Naive thymus-derived CD4-positive, alpha-beta T cell (primary cell): ENCODE measurements around the gene TP73. TPM values are rescaled to one million over a fixed set of nuclear protein-coding genes. Genes with fewer than 3 reads are reported as not detected.
"Not testable (repeated sequence)": the region's sequence is repeated elsewhere in the genome, so short reads cannot be mapped to it uniquely, and the experiment has no call there.

Experiments used
- ATAC-seq: fragments of 150-1000 bp; cut with Tn5 transposase; 2 replicates; pipeline ENCODE4 v1.10.0; 2021; ENCODE audit warnings: mild to moderate bottlenecking, moderate library complexity
- CTCF ChIA-PET: fragments of 350-600 bp; sonication (Branson Sonifier 250); formaldehyde crosslinking; loops from one replicate; lab custom pipeline; 2021; ENCODE audit warnings: antibody characterized with exemption; lab: Charles Lee
- POLR2A ChIA-PET: fragments of 350-600 bp; sonication (Branson Sonifier 250); formaldehyde crosslinking; loops from one replicate; lab custom pipeline; 2021; ENCODE audit warnings: antibody characterized with exemption, inconsistent platforms; lab: Charles Lee
- DNase-seq, 9 donors: peaks; one replicate each; pipeline versions ENCODE4 v3.0.0 to v3.0.0-alpha.2; 2020 to 2022; ENCODE audit warnings: mixed read lengths in 1 of 9
- H3K27ac ChIP-seq: one replicate; pipeline ENCODE4 v1.7.0; 2013; ENCODE audit warnings: mild to moderate bottlenecking, low read depth, low read length, moderate library complexity
- H3K27me3 ChIP-seq, 2 donors: one replicate each; pipeline ENCODE4 v1.7.0; 2013; ENCODE audit warnings: low read length in 2 of 2, mild to moderate bottlenecking in 2 of 2, moderate library complexity in 2 of 2; ENCODE audit not compliant: control insufficient read depth in 2 of 2, insufficient read depth in 2 of 2
- H3K36me3 ChIP-seq, 3 experiments: 1 replicate in 2 of 3; 2 replicates in 1 of 3; pipeline ENCODE4 v1.7.0; 2013; ENCODE audit warnings: low read length in 3 of 3, mild to moderate bottlenecking in 3 of 3, moderate library complexity in 1 of 3; ENCODE audit not compliant: insufficient read depth in 3 of 3, control insufficient read depth in 2 of 3
- H3K4me1 ChIP-seq, 2 donors: one replicate each; pipeline ENCODE4 v1.7.0; 2013; ENCODE audit warnings: low read length in 2 of 2, mild to moderate bottlenecking in 2 of 2, moderate library complexity in 1 of 2; ENCODE audit not compliant: control insufficient read depth in 2 of 2, insufficient read depth in 2 of 2
- H3K4me3 ChIP-seq: 2 replicates; pipeline ENCODE4 v1.7.0; 2013; ENCODE audit warnings: mild to moderate bottlenecking, low read length
- H3K9me3 ChIP-seq, 3 experiments: 1 replicate in 2 of 3; 2 replicates in 1 of 3; pipeline ENCODE4 v1.7.0; 2013; ENCODE audit warnings: low read length in 3 of 3; ENCODE audit not compliant: control insufficient read depth in 2 of 3
- H3K27ac Mint-ChIP-seq, 9 donors: one replicate each; pipeline ENCODE4 v1.8.0; 2020 to 2022; ENCODE audit warnings: mixed read lengths in 9 of 9, mild to moderate bottlenecking in 8 of 9, moderate library complexity in 5 of 9, inconsistent platforms in 2 of 9
- H3K27me3 Mint-ChIP-seq, 5 donors: one replicate each; pipeline ENCODE4 v1.8.0; 2021 to 2022; ENCODE audit warnings: mixed read lengths in 5 of 5, mild to moderate bottlenecking in 1 of 5
- H3K36me3 Mint-ChIP-seq, 5 donors: one replicate each; pipeline ENCODE4 v1.8.0; 2020 to 2022; ENCODE audit warnings: mixed read lengths in 5 of 5, mild to moderate bottlenecking in 3 of 5, inconsistent platforms in 1 of 5
- H3K4me1 Mint-ChIP-seq, 7 donors: one replicate each; pipeline ENCODE4 v1.8.0; 2020 to 2022; ENCODE audit warnings: mixed read lengths in 7 of 7, mild to moderate bottlenecking in 3 of 7, inconsistent platforms in 1 of 7
- H3K4me3 Mint-ChIP-seq, 10 donors: one replicate each; pipeline ENCODE4 v1.8.0; 2020 to 2022; ENCODE audit warnings: mild to moderate bottlenecking in 10 of 10, mixed read lengths in 10 of 10, moderate library complexity in 6 of 10, inconsistent platforms in 2 of 10
- H3K9me3 Mint-ChIP-seq, 11 donors: one replicate each; pipeline ENCODE4 v1.8.0; 2020 to 2022; ENCODE audit warnings: mixed read lengths in 11 of 11, mild to moderate bottlenecking in 4 of 11, inconsistent platforms in 1 of 11, moderate library complexity in 1 of 11
- intact Hi-C, 2 donors: fragments of 100-400 bp; cut with micrococcal nuclease; formaldehyde crosslinking; loops; one replicate each; pipeline ENCODE4 v1.15.1; 2023
- polyA plus RNA-seq, 2 donors: library from polyadenylated mRNA; unstranded; fragments of 300-500 nt; fragmentation: Illumina TruSeq; gene quantifications; one replicate each; pipeline ENCODE4 v1.2.3, GENCODE V29; 2021
- total RNA-seq, 6 experiments: library from RNA in 5 of 6; stranded (reverse) in 5 of 6; gene quantifications; 1 replicate in 5 of 6; 2 replicates in 1 of 6; pipeline ENCODE4 v1.2.3 and lab custom pipeline; 2021 to 2026

Gene TP73
- total and polyA plus RNA-seq, 7 experiments from 2014 or later = 0.03 to 2.4 (median 0.15) TPM; not detected in 2

DNA sequence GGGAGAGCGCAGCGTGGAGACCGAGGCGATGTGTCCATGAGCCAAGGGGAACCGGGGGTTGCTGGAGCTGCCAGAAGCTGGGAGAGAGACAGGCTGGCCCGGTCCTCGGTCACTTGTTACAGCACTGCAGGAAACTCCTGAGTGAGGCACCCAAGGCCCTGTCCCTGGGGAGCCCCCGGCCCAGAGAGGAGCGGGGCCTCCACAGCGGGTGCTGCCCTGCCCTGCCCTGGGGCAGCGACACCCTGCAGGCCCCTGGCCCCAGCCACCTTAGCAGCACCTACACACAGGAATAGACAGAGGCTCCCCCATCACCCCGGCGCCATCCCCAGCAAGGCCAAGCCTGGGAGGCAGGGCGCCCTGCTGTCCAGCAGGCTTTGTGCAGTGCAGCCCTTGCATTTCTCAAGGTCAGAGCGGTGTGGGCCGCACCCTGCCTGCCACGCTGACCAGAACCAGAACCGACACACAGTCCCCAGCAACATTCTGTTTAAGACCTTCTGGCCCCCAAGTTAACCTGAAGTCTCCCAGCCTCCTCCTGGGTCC is 34.4 kb upstream of the TP73 start:
- Histone ChIP-seq H3K9me3 (no peaks in the 10 kb centered on the region), H3K36me3 (no peaks in the 10 kb centered on the region), H3K27ac (no peak overlapping the region), H3K4me1 (peaks cover 0 to 4% of the 10 kb centered on the region in 2 donors), H3K4me3 (no peak overlapping the region), H3K27me3 (no peaks in the 10 kb centered on the region)
- intact Hi-C loops = no loop called here
- Mint-ChIP-seq H3K4me3 (no peak overlapping the region), H3K27ac (no peak overlapping the region), H3K27me3 (peaks cover 0 to 21% (median 6%) of the 10 kb centered on the region in 5 donors), H3K4me1 (peaks cover 8 to 34% (median 22%) of the 10 kb centered on the region in 7 donors), H3K36me3 (no peaks in the 10 kb centered on the region), H3K9me3 (no peaks in the 10 kb centered on the region)
- ChIA-PET CTCF (interaction anchor here (1.2 to 1.8 kb wide), 2 partner anchors 53 to 103 kb away, joined by 4 read pairs; no protein-coding TSS in a partner anchor), POLR2A (no interaction called here)
- no peak for DNase-seq
- no peak for ATAC-seq

- ATAC-seq = no peak
- H3K4me3 ChIP-seq = no peak overlapping the region
- Mint-ChIP-seq H3K4me1 (peaks cover 13 to 41% (median 28%) of the 10 kb centered on the region in 7 donors), H3K9me3 (no peaks in the 10 kb centered on the region), H3K27me3 (peaks cover 0 to 17% (median 6%) of the 10 kb centered on the region in 5 donors), H3K4me3 (no peak overlapping the region), H3K27ac (no peak overlapping the region), H3K36me3 (no peaks in the 10 kb centered on the region)
- no peaks in the 10 kb centered on the region for H3K36me3 ChIP-seq
- DNase-seq = no peak
- peaks cover 5 to 9% of the 10 kb centered on the region in 2 donors for H3K4me1 ChIP-seq
- no peaks in the 10 kb centered on the region for H3K9me3 ChIP-seq
- no peak overlapping the region for H3K27ac ChIP-seq
- no peaks in the 10 kb centered on the region for H3K27me3 ChIP-seq
- CTCF ChIA-PET = interaction anchor here (0.6 to 5.3 kb wide), 18 partner anchors 9 to 1485 kb away, joined by 3 to 39 read pairs (median 4); no protein-coding TSS in a partner anchor
- POLR2A ChIA-PET = interaction anchor here (0.7 to 0.9 kb wide), 3 partner anchors 9 to 126 kb away, joined by 3 read pairs; no protein-coding TSS in a partner anchor
- intact Hi-C loops = no loop called here
These were observed 33.8 kb upstream of the TP73 start for GRCh38 chr1:3618531-3618880.

DNA sequence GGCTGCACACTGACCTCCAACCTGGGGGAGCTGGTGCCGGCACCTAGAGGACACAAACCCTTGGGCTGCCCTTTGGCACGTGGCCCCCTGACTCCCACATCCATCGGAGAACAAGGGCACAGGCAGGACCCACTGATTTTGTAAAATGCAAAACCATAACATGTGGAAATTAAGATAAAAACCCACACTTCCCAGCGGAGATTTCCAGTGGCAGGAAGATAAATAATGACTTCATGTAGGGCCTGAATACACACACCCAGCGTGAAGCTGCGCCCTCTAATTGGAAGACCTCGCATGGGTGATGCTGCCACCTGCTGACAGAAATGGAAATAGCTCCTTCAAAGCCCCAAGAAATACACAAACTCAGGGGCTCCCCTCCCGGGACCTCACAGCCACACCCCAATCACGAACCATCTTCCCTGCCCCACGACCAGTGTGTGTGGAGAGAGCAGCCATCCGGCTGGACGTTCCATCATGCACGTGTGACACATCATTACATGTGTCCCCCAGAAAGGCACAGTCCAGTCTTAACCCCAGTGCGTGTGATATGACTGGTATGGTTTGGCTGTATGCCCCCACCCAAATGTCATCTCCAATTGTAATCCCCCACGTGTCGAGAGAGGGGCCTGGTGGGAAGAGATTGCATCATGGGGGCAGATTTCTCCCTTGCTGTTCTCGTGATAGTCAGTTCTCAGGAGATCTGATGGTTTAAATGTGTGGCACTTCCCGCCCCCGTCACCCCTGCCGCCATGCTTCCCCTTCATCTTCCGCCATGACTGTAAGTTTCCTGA is 33.2 kb upstream of the TP73 start:
- POLR2A ChIA-PET = interaction anchor here (0.7 to 0.9 kb wide), 4 partner anchors 9 to 127 kb away, joined by 3 read pairs; no protein-coding TSS in a partner anchor
- peak overlapping the region in 2 of 9 donors; percentile 1 to 59 for H3K27ac Mint-ChIP-seq
- Histone ChIP-seq H3K36me3 (no peaks in the 10 kb centered on the region), H3K4me1 (peaks cover 11 to 15% of the 10 kb centered on the region in 2 donors), H3K4me3 (no peak overlapping the region), H3K27me3 (no peaks in the 10 kb centered on the region), H3K9me3 (no peaks in the 10 kb centered on the region), H3K27ac (no peak overlapping the region)
- peaks cover 0 to 14% (median 6%) of the 10 kb centered on the region in 5 donors for H3K27me3 Mint-ChIP-seq
- H3K36me3 Mint-ChIP-seq = no peaks in the 10 kb centered on the region
- peak; percentile 96 for ATAC-seq
- no peaks in the 10 kb centered on the region for H3K9me3 Mint-ChIP-seq
- intact Hi-C loops = loop anchor here (1.0 kb wide), 4 partner anchors 54 to 166 kb away; no protein-coding TSS in a partner anchor
- CTCF ChIA-PET = interaction anchor here (0.6 to 5.3 kb wide), 19 partner anchors 10 to 1486 kb away, joined by 3 to 39 read pairs (median 4); no protein-coding TSS in a partner anchor
- DNase-seq = peak; percentile 47 to 82 (median 75)
- peaks cover 19 to 46% (median 34%) of the 10 kb centered on the region in 7 donors for H3K4me1 Mint-ChIP-seq
- peak overlapping the region in 2 of 10 donors; percentile 17 to 37 for H3K4me3 Mint-ChIP-seq

DNA sequence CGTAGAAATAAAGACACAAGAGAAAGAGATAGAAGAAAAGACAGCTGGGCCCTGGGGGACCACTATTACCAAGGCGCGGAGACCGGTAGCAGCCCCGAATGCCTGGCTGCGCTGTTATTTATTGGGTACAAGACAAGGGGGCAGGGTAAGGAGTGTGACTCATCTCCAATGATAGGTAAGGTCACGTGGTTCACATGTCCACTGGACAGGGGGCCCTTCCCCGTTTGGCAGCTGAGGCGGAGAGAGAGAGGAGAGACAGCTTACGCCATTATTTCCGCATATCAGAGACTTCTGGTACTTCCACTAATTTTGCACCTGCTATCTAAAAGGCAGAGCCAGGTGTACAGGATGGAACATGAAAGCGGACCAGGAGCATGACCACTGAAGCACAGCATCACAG is 31.6 kb upstream of the TP73 start:
- no peak for ATAC-seq
- peaks cover 27 to 56% (median 41%) of the 10 kb centered on the region in 7 donors for H3K4me1 Mint-ChIP-seq
- Histone ChIP-seq H3K9me3 (no peaks in the 10 kb centered on the region), H3K36me3 (peaks cover 0 to 5% (median 0%) of the 10 kb centered on the region in 3 experiments), H3K4me3 (no peak overlapping the region), H3K27ac (no peak overlapping the region), H3K27me3 (no peaks in the 10 kb centered on the region), H3K4me1 (peaks cover 15 to 20% of the 10 kb centered on the region in 2 donors)
- no peak for DNase-seq
- no peak overlapping the region for H3K4me3 Mint-ChIP-seq
- H3K9me3 Mint-ChIP-seq = peaks cover 0 to 2% (median 0%) of the 10 kb centered on the region in 11 donors
- peaks cover 0 to 13% (median 0%) of the 10 kb centered on the region in 5 donors for H3K27me3 Mint-ChIP-seq
- intact Hi-C loops = loop anchor here (5.0 to 10.0 kb wide), 3 partner anchors 33 to 1096 kb away; partner anchors contain the start of genes PANK4 (in 1 of the 2) and SMIM1 (in 1 of the 2)
- CTCF ChIA-PET = interaction anchor here (0.9 to 5.3 kb wide), 7 partner anchors 7 to 168 kb away, joined by 3 to 39 read pairs (median 6); partner anchors contain the start of gene MEGF6
- H3K27ac Mint-ChIP-seq = peak overlapping the region in 4 of 9 donors; percentile 12 to 77 (median 64)
- POLR2A ChIA-PET = interaction anchor here (0.6 to 1.3 kb wide), 5 partner anchors 9 to 130 kb away, joined by 3 to 5 read pairs (median 3); partner anchors contain the start of gene MEGF6
- H3K36me3 Mint-ChIP-seq = peaks cover 0 to 4% (median 0%) of the 10 kb centered on the region in 5 donors

DNA sequence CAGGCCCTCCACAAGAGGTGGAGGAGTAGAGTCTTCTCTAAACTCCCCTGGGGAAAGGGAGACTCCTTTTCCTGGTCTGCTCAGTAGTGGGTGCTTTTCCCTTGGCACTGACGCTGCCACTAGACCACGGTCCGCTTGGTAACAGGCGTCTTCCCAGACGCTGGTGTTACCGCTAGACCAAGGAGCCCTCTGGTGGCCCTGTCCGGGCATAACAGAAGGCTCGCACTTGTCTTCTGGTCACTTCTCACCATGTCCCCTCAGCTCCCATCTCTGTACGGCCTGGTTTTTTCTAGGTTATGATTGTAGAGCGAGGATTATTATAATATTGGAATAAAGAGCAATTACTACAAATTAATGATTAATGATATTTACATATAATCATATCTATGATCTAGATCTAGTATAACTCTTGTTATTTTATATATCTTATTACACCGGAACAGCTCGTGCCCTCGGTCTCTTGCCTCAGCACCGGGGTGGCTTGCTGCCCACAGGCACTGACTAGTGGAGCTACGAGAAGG is 31.1 kb upstream of the TP73 start:
- not testable (repeated sequence) for ATAC-seq, H3K4me3 ChIP-seq, H3K9me3 ChIP-seq, H3K4me3 Mint-ChIP-seq, DNase-seq, H3K27me3 ChIP-seq, H3K9me3 Mint-ChIP-seq, H3K36me3 Mint-ChIP-seq, H3K27ac ChIP-seq, H3K36me3 ChIP-seq
- H3K27ac Mint-ChIP-seq = peak overlapping the region in 5 of 9 donors; percentile 22 to 97 (median 28)
- H3K4me1 Mint-ChIP-seq = peaks cover 32 to 61% (median 46%) of the 10 kb centered on the region in 7 donors
- intact Hi-C loops = loop anchor here (5.0 to 10.0 kb wide), 3 partner anchors 34 to 1096 kb away; partner anchors contain the start of genes PANK4 (in 1 of the 2) and SMIM1 (in 1 of the 2)
- H3K4me1 ChIP-seq = peaks cover 20 to 25% of the 10 kb centered on the region in 2 donors
- peaks cover 0 to 13% (median 0%) of the 10 kb centered on the region in 5 donors for H3K27me3 Mint-ChIP-seq
- ChIA-PET CTCF (interaction anchor here (0.6 to 5.3 kb wide), 7 partner anchors 37 to 173 kb away, joined by 3 to 39 read pairs (median 3); no protein-coding TSS in a partner anchor), POLR2A (interaction anchor here (0.6 to 1.3 kb wide), 5 partner anchors 9 to 130 kb away, joined by 3 to 5 read pairs (median 3); partner anchors contain the start of gene MEGF6)
